Glomerular endothelial cell (primary cell): Measurements from ENCODE around the gene CYTIP. TPM values are rescaled to one million over a fixed set of nuclear protein-coding genes. Genes with fewer than 3 reads are reported as not detected.
"Not testable (repeated sequence)": the region's sequence is repeated elsewhere in the genome, so short reads cannot be mapped to it uniquely, and the experiment has no call there.

ENCODE experiments used
- DNase-seq: peaks from one replicate; pipeline ENCODE4 v3.0.0-alpha.2; 2011; ENCODE audit warnings: low read depth, low spot score; ENCODE audit errors: extremely low read depth
- total RNA-seq: library from RNA; depleted of rRNA; stranded (reverse); fragments of >200 nt; gene quantifications from 2 replicates; pipeline ENCODE4 v1.2.3, GENCODE V29; 2015

The CYTIP gene
- total RNA-seq, 1 donor from 2014 or later, result 0.82 TPM

DNA sequence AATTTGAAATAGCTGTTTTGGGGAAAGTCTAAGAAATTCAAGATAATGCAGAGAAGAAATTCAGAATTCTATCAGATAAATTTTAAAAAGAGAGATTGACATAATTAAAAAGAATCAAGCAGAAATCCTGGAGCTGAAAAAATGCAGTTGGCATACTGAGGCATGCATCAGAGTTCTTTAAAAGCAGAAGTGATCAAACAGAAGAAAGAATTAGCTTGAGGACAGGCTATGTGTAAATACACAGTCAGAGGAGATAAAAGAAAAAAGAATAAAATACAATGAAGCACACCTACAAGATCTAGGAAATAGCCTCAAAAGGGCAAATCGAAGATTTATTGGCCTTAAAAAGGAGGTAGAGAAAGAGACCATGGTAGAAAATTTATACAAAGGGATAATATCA lies 57.1 kb downstream of the CYTIP start:
- DNase-seq, result no peak

DNA sequence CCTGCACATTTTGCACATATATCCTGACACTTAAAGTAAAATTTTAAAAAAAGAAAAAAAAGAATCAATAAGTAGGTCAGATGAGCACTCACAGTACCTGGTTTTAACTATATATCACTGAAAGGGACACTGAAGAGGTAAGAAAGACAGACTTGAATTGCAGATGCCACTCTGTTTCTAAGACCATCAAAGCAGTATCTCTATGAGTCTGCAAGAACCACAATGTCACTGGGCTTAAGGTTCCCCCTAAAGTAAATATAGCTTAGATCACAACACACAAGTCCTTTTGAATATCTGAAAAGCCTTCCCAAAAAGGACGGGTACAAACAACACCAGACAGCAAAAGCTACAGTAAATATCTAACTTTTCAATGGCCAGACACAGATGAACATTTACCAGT lies 57.6 kb downstream of the CYTIP start:
- DNase-seq, result no peak

DNA sequence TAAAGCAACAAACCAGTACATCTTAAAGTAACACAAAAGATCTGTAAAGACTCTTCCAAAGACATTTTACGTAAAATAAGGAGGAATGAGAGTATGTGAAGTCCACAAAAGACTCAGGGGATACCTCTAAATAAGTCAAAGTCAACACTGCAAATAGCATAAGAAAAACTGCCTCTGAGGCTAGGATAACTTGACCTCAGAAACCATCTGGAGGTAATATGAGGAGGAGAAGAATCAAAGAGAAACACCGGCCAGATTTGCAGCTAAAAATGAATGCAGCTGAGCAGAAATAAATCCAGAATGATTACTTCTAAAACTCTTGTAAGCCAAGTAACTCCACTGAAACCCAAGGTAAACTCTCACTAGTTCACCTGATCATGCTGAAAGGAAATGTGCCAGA lies 66.0 kb downstream of the CYTIP start:
- DNase-seq, result no peak

DNA sequence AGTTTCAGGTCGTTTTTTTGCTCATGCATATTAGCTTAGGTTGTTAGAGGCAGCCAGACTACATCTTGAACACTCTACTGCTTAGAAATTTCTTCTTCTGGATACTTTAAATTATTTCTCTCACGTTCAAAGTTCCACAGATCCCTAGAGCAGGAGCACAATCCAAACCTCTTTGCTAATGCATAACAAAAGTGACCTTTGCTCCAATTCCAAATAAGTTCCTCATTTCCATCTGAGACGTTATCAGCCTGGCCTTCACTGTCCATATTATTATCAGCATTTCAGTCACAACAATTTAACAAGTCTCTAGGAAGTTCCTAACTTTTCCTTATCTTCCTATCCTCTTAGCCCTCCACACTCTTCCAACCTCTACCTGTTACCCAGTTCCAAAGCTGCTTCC lies 67.8 kb downstream of the CYTIP start:
- DNase-seq, result no peak

DNA sequence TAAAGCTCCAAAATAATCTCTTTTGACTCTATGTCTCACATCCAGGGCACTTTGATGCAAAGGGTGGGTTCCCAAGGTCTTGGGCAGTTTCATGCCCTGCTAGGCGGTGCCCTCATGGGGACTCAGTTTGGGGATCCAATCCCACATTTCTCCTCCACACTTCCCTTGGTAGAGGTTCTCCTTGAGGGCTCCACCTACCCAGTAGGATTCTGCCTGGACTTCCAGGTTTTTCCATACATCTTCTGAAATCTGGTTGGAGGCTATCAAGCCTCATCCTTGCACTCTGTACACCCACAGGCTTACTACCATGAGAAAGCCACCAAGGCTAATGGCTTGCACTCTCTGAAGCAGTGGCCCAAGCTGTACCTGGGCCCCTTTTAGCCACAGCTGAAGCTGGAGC lies 68.5 kb downstream of the CYTIP start:
- DNase-seq, result no peak

DNA sequence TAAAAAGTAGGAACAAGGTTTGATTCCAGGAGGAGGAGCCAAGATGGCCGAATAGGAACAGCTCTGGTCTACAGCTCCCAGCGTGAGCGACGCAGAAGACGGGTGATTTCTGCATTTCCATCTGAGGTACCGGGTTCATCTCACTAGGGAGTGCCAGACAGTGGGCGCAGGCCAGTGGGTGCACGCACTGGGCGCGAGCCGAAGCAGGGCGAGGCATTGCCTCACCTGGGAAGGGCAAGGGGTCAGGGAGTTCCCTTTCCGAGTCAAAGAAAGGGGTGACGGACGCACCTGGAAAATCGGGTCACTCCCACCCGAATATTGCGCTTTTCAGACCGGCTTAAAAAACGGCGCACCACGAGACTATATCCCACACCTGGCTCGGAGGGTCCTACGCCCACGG lies 75.4 kb downstream of the CYTIP start:
- DNase-seq, result not testable (repeated sequence)

DNA sequence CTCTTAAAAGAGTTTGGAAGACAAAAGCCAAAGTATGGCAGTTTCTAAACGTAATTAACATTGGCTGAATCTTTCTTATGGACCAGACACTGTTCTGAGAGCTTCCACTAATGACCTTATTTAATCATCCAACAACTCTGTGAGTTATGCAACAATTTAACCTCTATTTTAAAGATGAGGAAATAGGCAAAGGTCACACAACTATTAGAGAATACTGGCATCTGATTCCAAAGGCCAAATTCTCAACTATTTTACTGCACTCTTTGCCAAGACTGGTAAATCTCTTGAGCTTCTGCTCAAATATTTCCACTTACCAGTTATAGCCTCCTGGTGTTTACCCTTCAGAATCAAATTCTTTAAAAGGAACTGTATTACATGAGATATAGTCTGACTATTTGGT lies 76.2 kb downstream of the CYTIP start:
- no peak for DNase-seq

Other genes starting within 250 kb of the CYTIP start
- gene GALNT5, start 186.4 kb downstream of the CYTIP start, total RNA-seq, result 0.48 and 2.6 TPM in 2 replicates
- gene ERMN, start 118.3 kb downstream of the CYTIP start, total RNA-seq, result 0.19 TPM in 1 of 2 replicates, not detected in the other
- gene ACVR1C, start 184.8 kb upstream of the CYTIP start, total RNA-seq, result 0.06 and 0.15 TPM in 2 replicates